ENCODE data around the gene ZNF236.

GRCh38 chr18:77008576-77009315 is 186.4 kb downstream of the ZNF236 start:
- TF ChIP-seq CTCF (IDR thresholded peaks at IDR 0.05) = no peak
- TF ChIP-seq POLR2AphosphoS5 (IDR thresholded peaks at IDR 0.05) = no peak

Data from stomach (tissue), 4 donors.